ENCODE data around the gene AQP6.

AQP6 gene

DNA sequence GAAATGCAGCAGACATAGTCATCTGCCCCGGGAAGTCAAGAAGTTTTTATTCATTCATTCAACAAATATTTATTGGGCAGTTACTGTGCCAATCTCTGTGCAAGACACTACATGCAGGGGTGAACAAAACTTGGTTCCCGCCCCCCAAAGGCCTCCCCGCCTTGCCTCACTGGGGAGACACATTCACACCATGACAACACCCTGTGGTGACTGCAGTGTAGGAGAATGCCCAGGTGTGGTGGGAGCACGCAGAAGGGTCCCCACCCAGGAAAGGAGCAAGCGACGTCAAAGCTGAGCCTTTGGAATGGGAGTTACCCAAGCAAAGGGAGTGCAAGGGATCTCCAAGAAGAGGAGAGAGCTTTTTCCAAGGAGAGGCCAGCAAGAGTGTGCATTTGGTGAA lies 1.6 kb upstream of the AQP6 start:
- H3K4me3 ChIP-seq: no peak overlapping the region
- peaks cover 0 to 20% (median 7%) of the 10 kb centered on the region in 11 experiments; a peak in 12 of 22 replicates for H3K27me3 ChIP-seq
- TF ChIP-seq Cebpa-rat (IDR thresholded peaks at IDR 0.05): no peak
- H3K27ac ChIP-seq: no peak overlapping the region
- H3K4me1 ChIP-seq: peaks cover 24 to 73% (median 51%) of the 10 kb centered on the region in 10 experiments
- H4K20me1 ChIP-seq: no peaks in the 10 kb centered on the region; a peak in 2 of 22 replicates
- H3K9me3 ChIP-seq (replicated peaks in 1 of 11): no peaks in the 10 kb centered on the region
- no peak overlapping the region for H3K4me2 ChIP-seq
- no peaks in the 10 kb centered on the region for H3K36me3 ChIP-seq
- no peak overlapping the region for H3K9ac ChIP-seq

DNA sequence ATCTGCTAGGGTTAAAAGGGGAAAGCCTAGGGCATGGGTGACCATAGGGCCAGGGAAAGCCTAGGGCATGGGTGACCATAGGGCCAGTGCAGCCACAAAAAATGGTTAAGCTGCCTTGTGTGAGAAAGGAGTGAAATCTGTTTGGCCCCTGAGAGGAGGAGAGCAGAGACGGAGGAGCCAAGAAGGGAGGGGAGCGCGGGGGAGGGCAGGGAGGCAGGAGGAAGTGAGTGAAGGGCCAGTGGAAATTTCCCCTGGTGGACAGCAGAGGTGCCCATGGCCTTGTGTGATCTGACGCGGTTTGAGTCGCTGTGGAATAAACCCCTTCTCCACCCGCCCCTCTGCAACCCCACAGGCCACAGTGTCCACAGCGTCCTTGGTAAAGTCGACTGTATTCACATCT lies 618 bp upstream of the AQP6 start:
- H3K4me3 ChIP-seq: no peak overlapping the region

DNA sequence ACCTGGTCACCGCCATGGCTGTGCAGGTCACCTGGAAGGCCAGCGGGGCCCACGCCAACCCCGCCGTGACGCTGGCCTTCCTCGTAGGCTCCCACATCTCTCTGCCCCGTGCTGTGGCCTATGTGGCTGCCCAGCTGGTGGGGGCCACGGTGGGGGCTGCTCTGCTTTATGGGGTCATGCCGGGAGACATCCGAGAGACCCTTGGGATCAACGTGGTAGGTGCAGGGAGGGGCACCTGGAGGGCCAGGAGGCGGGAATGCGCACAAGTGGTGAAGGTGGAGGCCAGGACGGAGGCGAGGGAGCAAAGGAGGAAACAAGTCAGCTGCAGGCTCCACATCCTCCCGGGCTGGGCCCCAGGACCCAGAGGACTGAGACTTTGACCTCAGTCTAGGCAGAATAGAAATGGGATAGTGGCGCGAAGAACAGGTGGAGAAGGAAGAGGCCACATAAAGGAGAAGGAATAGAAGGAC lies 649 bp downstream of the AQP6 start:
- peak overlapping the region in 2 of 11 experiments; percentile 75 to 86; a peak in 4 of 22 replicates for H3K4me2 ChIP-seq
- H3K36me3 ChIP-seq: no peaks in the 10 kb centered on the region
- TF ChIP-seq Cebpa-rat (IDR thresholded peaks at IDR 0.05): no peak
- H3K9me3 ChIP-seq (replicated peaks in 1 of 11): no peaks in the 10 kb centered on the region
- H3K4me1 ChIP-seq: peaks cover 18 to 77% (median 47%) of the 10 kb centered on the region in 10 experiments
- H3K4me3 ChIP-seq: no peak overlapping the region
- H4K20me1 ChIP-seq: no peaks in the 10 kb centered on the region; a peak in 2 of 22 replicates
- H3K9ac ChIP-seq: no peak overlapping the region
- H3K27ac ChIP-seq: no peak overlapping the region
- H3K27me3 ChIP-seq: peaks cover 0 to 7% (median 0%) of the 10 kb centered on the region in 11 experiments; a peak in 2 of 22 replicates

More for the DNA sequence above, 618 bp upstream of the AQP6 start:
- H3K27me3 ChIP-seq: peaks cover 0 to 12% (median 4%) of the 10 kb centered on the region in 11 experiments; a peak in 7 of 22 replicates
- no peak overlapping the region for H3K27ac ChIP-seq
- peaks cover 22 to 82% (median 52%) of the 10 kb centered on the region in 10 experiments for H3K4me1 ChIP-seq
- H4K20me1 ChIP-seq: no peaks in the 10 kb centered on the region; a peak in 2 of 22 replicates
- TF ChIP-seq Cebpa-rat (IDR thresholded peaks at IDR 0.05): no peak
- peak overlapping the region in 9 of 11 experiments; percentile 4 to 40 (median 23); a peak in 7 of 22 replicates for H3K4me2 ChIP-seq
- no peak overlapping the region for H3K9ac ChIP-seq
- no peaks in the 10 kb centered on the region for H3K9me3 ChIP-seq (replicated peaks in 1 of 11)
- no peaks in the 10 kb centered on the region for H3K36me3 ChIP-seq

DNA sequence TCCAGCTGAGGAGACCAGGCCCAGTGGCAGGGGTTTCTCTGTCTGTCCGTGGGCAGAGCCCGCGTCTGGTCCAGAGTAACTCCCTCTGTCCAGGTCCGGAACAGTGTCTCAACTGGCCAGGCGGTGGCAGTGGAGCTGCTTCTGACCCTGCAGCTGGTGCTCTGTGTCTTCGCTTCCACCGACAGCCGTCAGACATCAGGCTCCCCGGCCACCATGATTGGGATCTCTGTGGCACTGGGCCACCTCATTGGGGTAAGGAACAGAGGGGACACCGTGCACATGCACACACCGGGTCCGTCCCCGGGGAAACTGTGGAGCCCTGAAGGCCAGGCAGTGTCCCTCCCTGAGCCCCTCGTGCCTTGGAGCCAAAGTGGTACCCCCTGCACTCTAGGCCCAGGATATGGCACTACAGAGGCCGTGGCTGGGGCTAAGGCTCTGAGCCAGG lies 1.5 kb downstream of the AQP6 start:
- Histone ChIP-seq H3K36me3 (no peaks in the 10 kb centered on the region), H4K20me1 (no peaks in the 10 kb centered on the region; a peak in 2 of 22 replicates), H3K27ac (peak overlapping the region in 2 of 11 experiments; percentile 42; a peak in 1 of 22 replicates), H3K9ac (peak overlapping the region in 1 of 11 experiments; percentile 33; a peak in 1 of 22 replicates), H3K4me1 (peaks cover 19 to 77% (median 47%) of the 10 kb centered on the region in 10 experiments), H3K4me2 (peak overlapping the region in 5 of 11 experiments; percentile 65 to 86 (median 75); a peak in 10 of 22 replicates), H3K27me3 (peaks cover 0 to 4% (median 0%) of the 10 kb centered on the region in 11 experiments; a peak in 2 of 22 replicates), H3K4me3 (no peak overlapping the region), H3K9me3 (replicated peaks in 1 of 11) (no peaks in the 10 kb centered on the region)
- TF ChIP-seq Cebpa-rat (IDR thresholded peaks at IDR 0.05): no peak

DNA sequence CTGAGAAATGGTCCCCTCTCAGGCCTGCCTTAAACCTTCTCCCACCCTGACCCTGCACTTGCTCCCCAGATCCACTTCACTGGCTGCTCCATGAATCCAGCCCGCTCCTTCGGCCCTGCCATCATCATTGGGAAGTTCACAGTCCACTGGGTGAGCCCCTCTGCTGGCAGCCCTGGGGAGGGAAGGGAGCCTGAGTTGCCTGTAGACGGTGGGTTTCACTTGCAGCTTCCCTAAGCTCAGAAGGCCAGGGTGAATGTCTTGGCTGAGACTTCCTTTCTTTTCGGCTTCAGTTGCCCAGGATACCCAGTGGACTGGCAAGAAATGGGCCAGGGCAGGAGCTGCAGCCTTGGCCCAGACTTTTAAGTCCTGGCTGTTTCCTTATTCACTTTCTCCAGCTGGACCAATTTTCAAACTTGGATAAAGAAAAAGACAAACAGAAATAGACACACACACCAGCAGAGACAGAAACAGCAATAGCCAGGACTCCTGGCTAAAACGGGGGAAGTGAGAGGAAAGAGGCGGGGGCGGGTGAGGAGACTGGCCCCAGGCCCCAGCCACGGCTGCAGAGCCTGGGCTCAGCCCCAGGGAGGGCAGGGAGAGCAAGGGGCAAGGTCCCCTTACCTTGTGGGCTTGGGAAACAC lies 2.0 kb downstream of the AQP6 start:
- TF ChIP-seq Cebpa-rat (IDR thresholded peaks at IDR 0.05): no peak
- H3K4me1 ChIP-seq: peaks cover 13 to 77% (median 47%) of the 10 kb centered on the region in 10 experiments; a peak in 19 of 20 replicates
- no peaks in the 10 kb centered on the region; a peak in 1 of 22 replicates for H4K20me1 ChIP-seq
- peaks cover 0 to 4% (median 0%) of the 10 kb centered on the region in 11 experiments; a peak in 2 of 22 replicates for H3K27me3 ChIP-seq
- peak overlapping the region in 6 of 11 experiments; percentile 23 to 86 (median 70); a peak in 11 of 22 replicates for H3K4me2 ChIP-seq
- H3K9ac ChIP-seq: peak overlapping the region in 4 of 11 experiments; percentile 1 to 33 (median 11); a peak in 2 of 22 replicates
- H3K36me3 ChIP-seq: no peaks in the 10 kb centered on the region
- H3K27ac ChIP-seq: peak overlapping the region in 4 of 11 experiments; percentile 0 to 42 (median 24); a peak in 6 of 22 replicates
- H3K4me3 ChIP-seq: no peak overlapping the region
- no peaks in the 10 kb centered on the region for H3K9me3 ChIP-seq (replicated peaks in 1 of 11)

DNA sequence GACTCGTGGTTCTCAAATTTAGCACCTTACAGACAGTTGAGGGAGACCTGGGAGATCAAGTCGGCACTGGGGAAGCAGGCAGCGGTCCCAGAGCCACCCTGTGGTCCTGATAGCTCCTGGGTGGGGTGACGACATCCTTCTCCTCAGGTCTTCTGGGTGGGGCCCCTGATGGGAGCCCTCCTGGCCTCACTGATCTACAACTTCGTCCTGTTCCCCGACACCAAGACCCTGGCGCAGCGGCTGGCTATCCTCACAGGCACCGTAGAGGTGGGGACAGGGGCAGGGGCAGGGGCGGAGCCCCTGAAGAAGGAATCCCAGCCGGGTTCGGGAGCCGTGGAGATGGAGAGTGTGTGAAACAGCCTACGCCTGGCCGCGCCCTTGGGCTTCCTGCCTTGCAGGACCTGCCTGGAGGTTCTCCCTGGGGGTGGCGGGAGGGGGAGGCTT lies 2.6 kb downstream of the AQP6 start:
- TF ChIP-seq Cebpa-rat (IDR thresholded peaks at IDR 0.05): no peak
- Histone ChIP-seq H3K27me3 (no peaks in the 10 kb centered on the region), H3K9ac (peak overlapping the region in 4 of 11 experiments; percentile 1 to 33 (median 11); a peak in 2 of 22 replicates), H4K20me1 (no peaks in the 10 kb centered on the region; a peak in 1 of 22 replicates), H3K4me1 (peaks cover 9 to 78% (median 45%) of the 10 kb centered on the region in 10 experiments; a peak in 19 of 20 replicates), H3K4me2 (peak overlapping the region in 6 of 11 experiments; percentile 23 to 86 (median 70); a peak in 11 of 22 replicates), H3K36me3 (no peaks in the 10 kb centered on the region), H3K4me3 (no peak overlapping the region), H3K9me3 (replicated peaks in 1 of 11) (no peaks in the 10 kb centered on the region), H3K27ac (peak overlapping the region in 4 of 11 experiments; percentile 0 to 42 (median 24); a peak in 6 of 22 replicates)

DNA sequence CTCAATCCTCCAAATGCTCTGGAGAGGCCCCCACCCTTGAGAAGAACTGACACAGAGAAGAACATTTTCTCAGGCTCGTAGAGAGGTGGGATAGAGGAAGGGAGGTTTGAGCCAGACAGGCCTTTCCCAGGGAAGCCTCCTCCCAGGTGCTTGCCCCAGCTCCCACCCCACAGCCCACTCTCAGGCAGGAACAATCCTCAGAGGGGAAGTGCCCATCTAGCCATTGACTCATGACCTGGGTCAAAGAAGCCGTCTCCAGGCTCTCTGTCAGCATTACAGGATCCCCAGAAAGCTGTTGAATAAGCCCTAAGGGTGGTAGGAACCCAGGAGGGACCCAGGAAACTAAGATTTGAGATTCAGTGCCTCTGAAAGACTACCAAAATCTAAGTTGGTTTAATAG lies 3.8 kb downstream of the AQP6 start:
- H3K27ac ChIP-seq: no peak overlapping the region
- H3K36me3 ChIP-seq: no peaks in the 10 kb centered on the region
- no peaks in the 10 kb centered on the region for H3K27me3 ChIP-seq
- TF ChIP-seq Cebpa-rat (IDR thresholded peaks at IDR 0.05): no peak
- H3K4me1 ChIP-seq: peaks cover 9 to 90% (median 53%) of the 10 kb centered on the region in 10 experiments; a peak in 19 of 20 replicates
- H3K4me2 ChIP-seq: peak overlapping the region in 5 of 11 experiments; percentile 2 to 86 (median 75); a peak in 8 of 22 replicates
- H3K9me3 ChIP-seq (replicated peaks in 1 of 11): no peaks in the 10 kb centered on the region
- H3K9ac ChIP-seq: no peak overlapping the region
- H3K4me3 ChIP-seq: no peak overlapping the region
- no peaks in the 10 kb centered on the region; a peak in 1 of 22 replicates for H4K20me1 ChIP-seq

DNA sequence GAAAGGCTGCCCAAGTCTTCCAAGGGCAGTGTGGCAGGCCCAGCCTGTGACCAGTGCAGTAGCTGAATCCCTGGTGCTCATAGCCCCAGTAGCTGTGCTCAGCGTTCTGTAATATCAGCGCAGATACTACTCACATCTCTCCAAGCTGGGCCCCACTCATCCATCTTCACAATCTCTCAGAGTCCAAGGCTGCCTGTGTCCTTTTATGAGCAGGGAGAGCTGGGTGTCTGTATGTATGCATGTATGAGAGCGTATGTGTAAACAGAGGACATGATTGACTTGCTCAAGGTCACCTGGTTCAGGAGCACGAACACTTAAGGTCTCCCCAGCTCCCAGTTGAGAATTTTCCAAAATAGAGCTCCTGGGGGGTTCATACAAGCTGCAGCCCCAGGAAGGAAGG lies 5.4 kb downstream of the AQP6 start:
- Histone ChIP-seq H3K9ac (no peak overlapping the region), H4K20me1 (no peaks in the 10 kb centered on the region; a peak in 1 of 22 replicates), H3K9me3 (replicated peaks in 1 of 11) (no peaks in the 10 kb centered on the region)

More for the DNA sequence above, 5.4 kb downstream of the AQP6 start:
- no peak overlapping the region for H3K4me3 ChIP-seq
- H3K27ac ChIP-seq: no peak overlapping the region
- H3K27me3 ChIP-seq: no peaks in the 10 kb centered on the region
- H3K36me3 ChIP-seq: no peaks in the 10 kb centered on the region
- peaks cover 0 to 94% (median 60%) of the 10 kb centered on the region in 10 experiments; a peak in 19 of 20 replicates for H3K4me1 ChIP-seq
- peak overlapping the region in 7 of 11 experiments; percentile 26 to 94 (median 64); a peak in 13 of 22 replicates for H3K4me2 ChIP-seq
- no peak for TF ChIP-seq Cebpa-rat (IDR thresholded peaks at IDR 0.05)

Data from BLaER1 treated with 17β-estradiol and CSF1 and Interleukin-3, amounts not matched to agents 10 nM and 100 nM (cell line).